ENCODE measurements around the gene PIP5KL1. TPM values are rescaled to one million over a fixed set of nuclear protein-coding genes. Genes with fewer than 3 reads are reported as not detected.

The PIP5KL1 gene
- total and polyA plus RNA-seq, 2 of the 4 experiments (the other 2 are of a cell fraction): 0.36 to 3.6 TPM

GRCh38 chr9:127878001-127878651 is 52.5 kb downstream of the PIP5KL1 start:
- DNase-seq (no peak), ATAC-seq (ENCODE audit: low read depth) (peak; percentile 7)
- no TSS peak for BruUV-seq (replicated peaks)
- H3K4ac ChIP-seq (ENCODE audit: low read depth, low read length): peak overlapping the region; percentile 90
- no peak overlapping the region for H2BK5ac ChIP-seq (ENCODE audit: low read depth, low read length, poor library complexity, severe bottlenecking)
- peak overlapping the region; percentile 91 to 97; a peak in 3 of 4 replicates for H4K8ac ChIP-seq (ENCODE audit: low read depth in 2 of 2, low read length in 2 of 2)
- WGBS, 2 experiments (ENCODE audit: extremely low coverage in 2 of 2, insufficient read length in 1 of 2): 40% methylated on average over 9 of the region's 18 CpGs; no CpG with 5 or more reads in 1 of the 2 experiments
- H3K4me2 ChIP-seq (ENCODE audit: low read depth, low read length): peak overlapping the region; percentile 99
- peak overlapping the region; percentile 50 for H3K27ac ChIP-seq (ENCODE audit: insufficient read depth, low read length)
- H3K18ac ChIP-seq (ENCODE audit: low read depth, low read length): peak overlapping the region; percentile 44; the same call in 1 of the 2 replicates
- H3K4me3 ChIP-seq (ENCODE audit: insufficient read depth, low read depth, low read length): peak overlapping the region; percentile 62
- H4K20me1 ChIP-seq (ENCODE audit: insufficient read depth, low read length): 0 out of 2 replicates have a peak, but pooled peaks cover 3% of the 10 kb centered on the region
- peak overlapping the region; percentile 76; the same call in 1 of the 2 replicates for H3K23ac ChIP-seq (ENCODE audit: low read depth, low read length)
- TF ChIP-seq CTCF (conservative IDR thresholded peaks at IDR 0.05; ENCODE audit: low read depth, low read length) (no peak), MXI1 (IDR thresholded peaks at IDR 0.05; ENCODE audit: borderline replicate concordance, low read depth, low read length) (no peak), NFE2L2 (IDR thresholded peaks at IDR 0.05; ENCODE audit: low read depth, low read length) (no peak), USF2 (IDR thresholded peaks at IDR 0.05; ENCODE audit: low read depth, low read length) (no peak), CEBPB (IDR thresholded peaks at IDR 0.05; ENCODE audit: low read depth, low read length) (no peak), MAZ (IDR thresholded peaks at IDR 0.05; ENCODE audit: borderline replicate concordance, low read depth, low read length) (no peak), RAD21 (IDR thresholded peaks at IDR 0.05; ENCODE audit: low read length) (no peak), RFX5 (IDR thresholded peaks at IDR 0.05; ENCODE audit: low read depth, low read length) (no peak), BHLHE40 (IDR thresholded peaks at IDR 0.05; ENCODE audit: low read depth, low read length) (no peak), RCOR1 (IDR thresholded peaks at IDR 0.05; ENCODE audit: insufficient replicate concordance, low read length) (no peak), CHD1 (IDR thresholded peaks at IDR 0.05; ENCODE audit: low read depth, low read length) (no peak), SMC3 (IDR thresholded peaks at IDR 0.05; ENCODE audit: low read depth, low read length) (no peak), POLR2A (IDR thresholded peaks at IDR 0.05; ENCODE audit: low read depth, low read length) (no peak), MAFK (IDR thresholded peaks at IDR 0.05; ENCODE audit: low read depth, low read length) (no peak)
- TF ChIP-seq, protein P1, sequence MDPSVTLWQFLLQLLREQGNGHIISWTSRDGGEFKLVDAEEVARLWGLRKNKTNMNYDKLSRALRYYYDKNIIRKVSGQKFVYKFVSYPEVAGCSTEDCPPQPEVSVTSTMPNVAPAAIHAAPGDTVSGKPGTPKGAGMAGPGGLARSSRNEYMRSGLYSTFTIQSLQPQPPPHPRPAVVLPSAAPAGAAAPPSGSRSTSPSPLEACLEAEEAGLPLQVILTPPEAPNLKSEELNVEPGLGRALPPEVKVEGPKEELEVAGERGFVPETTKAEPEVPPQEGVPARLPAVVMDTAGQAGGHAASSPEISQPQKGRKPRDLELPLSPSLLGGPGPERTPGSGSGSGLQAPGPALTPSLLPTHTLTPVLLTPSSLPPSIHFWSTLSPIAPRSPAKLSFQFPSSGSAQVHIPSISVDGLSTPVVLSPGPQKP (IDR thresholded peaks at IDR 0.05; ENCODE audit: borderline replicate concordance, low read depth, low read length): no peak
- POLR2A ChIA-PET (ENCODE audit: unreplicated experiment): no interaction called here
- peaks cover 20 to 34% of the 10 kb centered on the region in 2 experiments; a peak in 3 of 4 replicates for H3K79me1 ChIP-seq (ENCODE audit: low read depth in 1 of 2, low read length in 2 of 2)
- H3K14ac ChIP-seq (replicated peaks; ENCODE audit: low read depth, low read length): peak overlapping the region; percentile 49
- CTCF ChIA-PET: no interaction called here
- intact Hi-C loops (cut with micrococcal nuclease) (no loop called here), dilution Hi-C loops (cut with HindIII; ENCODE audit: low sequenced_read_pairs, unreplicated experiment) (no loop called here), in situ Hi-C loops (cut with MboI; ENCODE audit: low sequenced_read_pairs) (no loop called here)
- no peaks in the 10 kb centered on the region for H3K9me1 ChIP-seq (ENCODE audit: insufficient read depth, low read length)
- H2AFZ ChIP-seq (replicated peaks; ENCODE audit: low read length, poor library complexity): peak overlapping the region; percentile 96
- H3K27me3 ChIP-seq (ENCODE audit: control insufficient read depth, insufficient read depth, low read length): no peaks in the 10 kb centered on the region
- H3K4me1 ChIP-seq (ENCODE audit: control insufficient read depth, insufficient read depth, low read length): peaks cover 24% of the 10 kb centered on the region
- peak overlapping the region; percentile 72 for H2BK120ac ChIP-seq (ENCODE audit: low read depth, low read length)
- no peak overlapping the region for H2BK20ac ChIP-seq (ENCODE audit: low read depth, low read length)
- H2AK5ac ChIP-seq (ENCODE audit: low read depth, low read length): peak overlapping the region; percentile 13; the same call in 1 of the 2 replicates
- peak overlapping the region; percentile 33; the same call in 1 of the 2 replicates for H3K56ac ChIP-seq (ENCODE audit: extremely low read depth, insufficient read depth, low read length)
- H2BK15ac ChIP-seq (ENCODE audit: low read depth, low read length): peak overlapping the region; percentile 78; the same call in 1 of the 3 replicates
- H3K9ac ChIP-seq (ENCODE audit: low read depth, low read length): peak overlapping the region; percentile 67
- H3K36me3 ChIP-seq (ENCODE audit: control insufficient read depth, insufficient read depth, low read length): peaks cover 5% of the 10 kb centered on the region
- H3K9me3 ChIP-seq (ENCODE audit: control insufficient read depth, insufficient read depth, low read length): no peaks in the 10 kb centered on the region
- H4K5ac ChIP-seq (ENCODE audit: low read depth, low read length): no peak overlapping the region
- peak overlapping the region; percentile 15 for H2AK9ac ChIP-seq (replicated peaks; ENCODE audit: low read depth, low read length, poor library complexity)
- peak overlapping the region; percentile 85 for H4K91ac ChIP-seq (ENCODE audit: insufficient read depth, low read depth, low read length)

Measured in IMR-90 (cell line).